Duodenal mucosa (tissue), 2 donors: Measurements from ENCODE around the gene AJM1.

Experiments
- H3K27ac ChIP-seq: one replicate; pipeline ENCODE4 v1.7.0; 2013; ENCODE audit warnings: low read depth, low read length
- H3K27me3 ChIP-seq, 2 donors: one replicate each; pipeline ENCODE4 v1.7.0; 2013; ENCODE audit warnings: low read length in 2 of 2, control low read depth in 1 of 2; ENCODE audit not compliant: insufficient read depth in 2 of 2, control insufficient read depth in 1 of 2
- H3K36me3 ChIP-seq, 2 donors: one replicate each; pipeline ENCODE4 v1.7.0; 2013; ENCODE audit warnings: low read length in 2 of 2, control low read depth in 1 of 2; ENCODE audit not compliant: insufficient read depth in 2 of 2, control insufficient read depth in 1 of 2
- H3K4me1 ChIP-seq, 2 donors: one replicate each; pipeline ENCODE4 v1.7.0; 2013; ENCODE audit warnings: low read length in 2 of 2, control low read depth in 1 of 2; ENCODE audit not compliant: insufficient read depth in 2 of 2, control insufficient read depth in 1 of 2
- H3K4me3 ChIP-seq, 2 donors: one replicate each; pipeline ENCODE4 v1.7.0; 2013; ENCODE audit warnings: low read length in 2 of 2, low read depth in 1 of 2
- H3K9ac ChIP-seq, 2 donors: one replicate each; pipeline ENCODE4 v1.7.0; 2013; ENCODE audit warnings: low read length in 2 of 2, low read depth in 1 of 2
- H3K9me3 ChIP-seq, 2 donors: one replicate each; pipeline ENCODE4 v1.7.0; 2013; ENCODE audit warnings: low read length in 2 of 2, control low read depth in 1 of 2; ENCODE audit not compliant: control insufficient read depth in 1 of 2

AJM1 gene

GRCh38 chr9:136850866-136851775 lies 8.8 kb downstream of the AJM1 start:
- no peak overlapping the region for H3K27ac ChIP-seq
- H3K4me1 ChIP-seq, result peaks cover 29 to 45% of the 10 kb centered on the region in 2 donors
- peaks cover 0 to 4% of the 10 kb centered on the region in 2 donors for H3K27me3 ChIP-seq
- H3K4me3 ChIP-seq, result no peak overlapping the region
- no peaks in the 10 kb centered on the region for H3K9me3 ChIP-seq
- no peaks in the 10 kb centered on the region for H3K36me3 ChIP-seq
- H3K9ac ChIP-seq, result no peak overlapping the region

- Histone ChIP-seq H3K36me3 (no peaks in the 10 kb centered on the region), H3K4me1 (peaks cover 35 to 47% of the 10 kb centered on the region in 2 donors), H3K4me3 (no peak within 1 kb of the TSS), H3K27me3 (no peaks in the 10 kb centered on the region), H3K9ac (no peak within 1 kb of the TSS), H3K9me3 (no peaks in the 10 kb centered on the region), H3K27ac (no peak within 1 kb of the TSS)
Measured at GRCh38 chr9:136851941-136852663, 9.8 kb downstream of the AJM1 start, which contains the start of gene MAMDC4. MAMDC4 (plus strand) TSS chr9:136852346; CDS start chr9:136852417, 71 bp downstream.

- no peaks in the 10 kb centered on the region for H3K27me3 ChIP-seq
- H3K27ac ChIP-seq, result no peak overlapping the region
- no peaks in the 10 kb centered on the region for H3K9me3 ChIP-seq
- no peak overlapping the region for H3K9ac ChIP-seq
- no peaks in the 10 kb centered on the region for H3K36me3 ChIP-seq
- H3K4me3 ChIP-seq, result no peak overlapping the region
- H3K4me1 ChIP-seq, result peaks cover 43 to 50% of the 10 kb centered on the region in 2 donors
Measured at GRCh38 chr9:136852664-136853595, 10.7 kb downstream of the AJM1 start.

GRCh38 chr9:136853596-136854112 lies 11.4 kb downstream of the AJM1 start:
- Histone ChIP-seq H3K4me1 (peaks cover 49 to 53% of the 10 kb centered on the region in 2 donors), H3K36me3 (no peaks in the 10 kb centered on the region), H3K27me3 (no peaks in the 10 kb centered on the region), H3K9ac (no peak overlapping the region), H3K4me3 (no peak overlapping the region), H3K9me3 (no peaks in the 10 kb centered on the region), H3K27ac (no peak overlapping the region)

- Histone ChIP-seq H3K4me1 (peaks cover 56 to 59% of the 10 kb centered on the region in 2 donors), H3K27ac (no peak overlapping the region), H3K9ac (no peak overlapping the region), H3K9me3 (no peaks in the 10 kb centered on the region), H3K36me3 (no peaks in the 10 kb centered on the region), H3K4me3 (no peak overlapping the region), H3K27me3 (no peaks in the 10 kb centered on the region)
Measured at GRCh38 chr9:136854113-136854841, 12.0 kb downstream of the AJM1 start.

- no peaks in the 10 kb centered on the region for H3K27me3 ChIP-seq
- H3K4me3 ChIP-seq, result no peak overlapping the region
Measured at GRCh38 chr9:136854842-136855460, 12.7 kb downstream of the AJM1 start.

GRCh38 chr9:136855461-136856078 lies 13.3 kb downstream of the AJM1 start:
- no peak overlapping the region for H3K27ac ChIP-seq
- no peaks in the 10 kb centered on the region for H3K27me3 ChIP-seq
- H3K36me3 ChIP-seq, result peaks cover 0 to 2% of the 10 kb centered on the region in 2 donors
- no peak overlapping the region for H3K9ac ChIP-seq
- no peak overlapping the region for H3K4me3 ChIP-seq
- H3K9me3 ChIP-seq, result no peaks in the 10 kb centered on the region
- H3K4me1 ChIP-seq, result peaks cover 55 to 60% of the 10 kb centered on the region in 2 donors

More at GRCh38 chr9:136854842-136855460, 12.7 kb downstream of the AJM1 start:
- H3K9me3 ChIP-seq, result no peaks in the 10 kb centered on the region
- H3K36me3 ChIP-seq, result no peaks in the 10 kb centered on the region
- H3K27ac ChIP-seq, result no peak overlapping the region
- H3K9ac ChIP-seq, result no peak overlapping the region
- H3K4me1 ChIP-seq, result peaks cover 58 to 61% of the 10 kb centered on the region in 2 donors

GRCh38 chr9:136856079-136856476 lies 13.8 kb downstream of the AJM1 start:
- no peak overlapping the region for H3K27ac ChIP-seq
- H3K27me3 ChIP-seq, result no peaks in the 10 kb centered on the region
- peaks cover 0 to 6% of the 10 kb centered on the region in 2 donors for H3K36me3 ChIP-seq
- no peak overlapping the region for H3K4me3 ChIP-seq
- no peak overlapping the region for H3K9ac ChIP-seq
- H3K4me1 ChIP-seq, result peaks cover 56 to 60% of the 10 kb centered on the region in 2 donors
- no peaks in the 10 kb centered on the region for H3K9me3 ChIP-seq
